ENCODE data around the gene ARID3A.
A peak's percentile ranks its signal among the peaks of the same experiment; 100 is the strongest.
"Not testable (repeated sequence)": the region's sequence is repeated elsewhere in the genome, so short reads cannot be mapped to it uniquely, and the experiment has no call there.

ARID3A gene

GRCh38 chr19:887599-887998, 38.2 kb upstream of the ARID3A start:
- TF ChIP-seq, protein P1, sequence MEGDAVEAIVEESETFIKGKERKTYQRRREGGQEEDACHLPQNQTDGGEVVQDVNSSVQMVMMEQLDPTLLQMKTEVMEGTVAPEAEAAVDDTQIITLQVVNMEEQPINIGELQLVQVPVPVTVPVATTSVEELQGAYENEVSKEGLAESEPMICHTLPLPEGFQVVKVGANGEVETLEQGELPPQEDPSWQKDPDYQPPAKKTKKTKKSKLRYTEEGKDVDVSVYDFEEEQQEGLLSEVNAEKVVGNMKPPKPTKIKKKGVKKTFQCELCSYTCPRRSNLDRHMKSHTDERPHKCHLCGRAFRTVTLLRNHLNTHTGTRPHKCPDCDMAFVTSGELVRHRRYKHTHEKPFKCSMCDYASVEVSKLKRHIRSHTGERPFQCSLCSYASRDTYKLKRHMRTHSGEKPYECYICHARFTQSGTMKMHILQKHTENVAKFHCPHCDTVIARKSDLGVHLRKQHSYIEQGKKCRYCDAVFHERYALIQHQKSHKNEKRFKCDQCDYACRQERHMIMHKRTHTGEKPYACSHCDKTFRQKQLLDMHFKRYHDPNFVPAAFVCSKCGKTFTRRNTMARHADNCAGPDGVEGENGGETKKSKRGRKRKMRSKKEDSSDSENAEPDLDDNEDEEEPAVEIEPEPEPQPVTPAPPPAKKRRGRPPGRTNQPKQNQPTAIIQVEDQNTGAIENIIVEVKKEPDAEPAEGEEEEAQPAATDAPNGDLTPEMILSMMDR (IDR thresholded peaks at IDR 0.05; ENCODE audit: low read depth, low read length, missing control alignments): no peak
- DNase-seq (ENCODE audit: low read depth): no peak
- in situ Hi-C loops (cut with HindIII; ENCODE audit: low sequenced_read_pairs): no loop called here
- no peak overlapping the region for H3K4me3 ChIP-seq (ENCODE audit: low read depth, low read length)

- TF ChIP-seq, protein P1 (IDR thresholded peaks at IDR 0.05; ENCODE audit: low read depth, low read length, missing control alignments): no peak
- in situ Hi-C loops (cut with HindIII; ENCODE audit: low sequenced_read_pairs): no loop called here
- no peak overlapping the region for H3K4me3 ChIP-seq (ENCODE audit: low read depth, low read length)
- no peak for DNase-seq (ENCODE audit: low read depth)
These were observed 37.1 kb upstream of the ARID3A start for GRCh38 chr19:888581-889385.

GRCh38 chr19:889662-890295, 36.1 kb upstream of the ARID3A start:
- no peak for DNase-seq (ENCODE audit: low read depth)
- in situ Hi-C loops (cut with HindIII; ENCODE audit: low sequenced_read_pairs): no loop called here
- TF ChIP-seq, protein P1 (IDR thresholded peaks at IDR 0.05; ENCODE audit: low read depth, low read length, missing control alignments): no peak
- H3K4me3 ChIP-seq (ENCODE audit: low read depth, low read length): no peak overlapping the region

DNA sequence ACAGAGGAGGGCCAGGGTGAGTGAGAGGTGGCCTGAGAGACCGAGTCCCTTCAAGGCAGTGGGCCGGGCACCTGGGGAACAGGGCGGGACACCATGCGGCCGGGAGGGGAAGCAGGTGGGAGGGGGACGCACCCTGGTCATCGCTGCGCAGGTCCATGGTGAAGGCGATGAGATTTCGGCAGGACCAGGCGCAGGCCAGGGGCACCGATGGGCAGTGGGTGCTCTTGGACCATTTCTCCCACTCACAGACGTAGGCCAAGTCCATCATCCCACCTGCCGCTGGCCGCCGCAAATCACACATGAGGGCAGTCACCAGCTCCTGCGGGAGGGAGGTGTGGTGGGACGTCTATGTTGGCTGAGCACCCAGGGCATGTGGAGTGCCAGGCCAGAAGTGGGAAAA, 35.0 kb upstream of the ARID3A start:
- H3K4me3 ChIP-seq (ENCODE audit: low read depth, low read length): no peak overlapping the region
- TF ChIP-seq, protein P1 (IDR thresholded peaks at IDR 0.05; ENCODE audit: low read depth, low read length, missing control alignments): no peak

GRCh38 chr19:891421-892200, 34.2 kb upstream of the ARID3A start:
- H3K4me3 ChIP-seq (ENCODE audit: low read depth, low read length): peak overlapping the region; percentile 80
- DNase-seq (ENCODE audit: low read depth); in situ Hi-C loops (cut with HindIII; ENCODE audit: low sequenced_read_pairs): not testable (repeated sequence)

More for the DNA sequence above, 35.0 kb upstream of the ARID3A start:
- DNase-seq (ENCODE audit: low read depth): no peak
- in situ Hi-C loops (cut with HindIII; ENCODE audit: low sequenced_read_pairs): no loop called here

GRCh38 chr19:892243-892893, 33.5 kb upstream of the ARID3A start:
- in situ Hi-C loops (cut with HindIII; ENCODE audit: low sequenced_read_pairs): no loop called here
- DNase-seq (ENCODE audit: low read depth): no peak
- TF ChIP-seq, protein P1 (IDR thresholded peaks at IDR 0.05; ENCODE audit: low read depth, low read length, missing control alignments): no peak

More at GRCh38 chr19:892243-892893, 33.5 kb upstream of the ARID3A start:
- H3K4me3 ChIP-seq (ENCODE audit: low read depth, low read length): peak overlapping the region; percentile 80

Measured in astrocyte of the cerebellum (primary cell).